Measurements from ENCODE around the gene ATXN7L3.
"Not testable (repeated sequence)": the region's sequence is repeated elsewhere in the genome, so short reads cannot be mapped to it uniquely, and the experiment has no call there.

DNA sequence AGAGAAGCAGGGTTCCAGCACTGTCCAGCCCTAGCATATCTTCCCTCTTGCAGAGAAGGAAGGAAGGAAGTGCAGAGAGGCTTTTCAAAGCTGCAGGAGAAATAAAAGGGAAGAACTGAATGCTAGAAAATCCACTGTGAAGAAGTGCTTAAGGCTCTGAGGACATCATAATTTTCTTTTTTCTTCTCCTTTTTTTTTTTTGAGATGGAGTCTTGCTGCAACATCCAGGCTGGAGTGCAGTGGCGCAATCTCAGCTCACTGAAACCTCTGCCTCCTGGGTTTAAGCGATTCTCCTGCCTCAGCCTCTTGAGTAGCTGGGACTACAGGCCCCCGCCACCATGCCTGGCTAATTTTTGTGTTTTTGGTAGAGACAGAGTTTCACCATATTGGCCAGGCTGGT, 50.6 kb downstream of the ATXN7L3 start:
- TF ChIP-seq CTCF (IDR thresholded peaks at IDR 0.05; ENCODE audit: low read length); EZH2 (IDR thresholded peaks at IDR 0.05; ENCODE audit: borderline replicate concordance, low read length): not testable (repeated sequence)
